ENCODE results near the gene FRMD3.

Gene FRMD3

DNA sequence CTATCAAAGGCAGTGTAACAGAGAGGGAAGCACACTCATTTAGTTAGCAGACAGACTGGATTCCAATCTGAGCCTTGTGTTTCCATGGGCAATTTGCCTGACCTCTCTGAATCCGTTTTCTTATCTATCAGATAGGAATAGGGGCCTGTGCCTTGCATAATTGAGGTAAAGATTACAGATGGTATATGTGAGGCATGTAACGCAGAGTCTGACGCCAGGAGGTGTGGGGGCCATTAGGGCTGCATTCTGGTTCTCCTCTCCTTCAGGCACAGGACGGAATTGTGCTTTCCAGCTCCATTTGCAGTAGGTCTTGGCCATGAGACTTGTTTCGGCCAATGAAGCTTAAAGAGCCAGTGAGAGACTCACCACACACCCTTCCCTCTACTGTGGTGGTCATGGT is 97.6 kb downstream of the FRMD3 start:
- Histone ChIP-seq H3K27ac (no peak overlapping the region), H3K4me1 (ENCODE audit: control insufficient read depth in 1 of 2, insufficient read depth in 1 of 2, low read depth in 1 of 2, low read length in 1 of 2) (peaks cover 0 to under 1% of the 10 kb centered on the region in 2 experiments), H3K27me3 (no peaks in the 10 kb centered on the region), H3K36me3 (no peaks in the 10 kb centered on the region), H3K9me3 (no peaks in the 10 kb centered on the region), H3K4me3 (ENCODE audit: low read depth in 1 of 2, low read length in 1 of 2) (no peak overlapping the region)
- TF ChIP-seq, protein P1, sequence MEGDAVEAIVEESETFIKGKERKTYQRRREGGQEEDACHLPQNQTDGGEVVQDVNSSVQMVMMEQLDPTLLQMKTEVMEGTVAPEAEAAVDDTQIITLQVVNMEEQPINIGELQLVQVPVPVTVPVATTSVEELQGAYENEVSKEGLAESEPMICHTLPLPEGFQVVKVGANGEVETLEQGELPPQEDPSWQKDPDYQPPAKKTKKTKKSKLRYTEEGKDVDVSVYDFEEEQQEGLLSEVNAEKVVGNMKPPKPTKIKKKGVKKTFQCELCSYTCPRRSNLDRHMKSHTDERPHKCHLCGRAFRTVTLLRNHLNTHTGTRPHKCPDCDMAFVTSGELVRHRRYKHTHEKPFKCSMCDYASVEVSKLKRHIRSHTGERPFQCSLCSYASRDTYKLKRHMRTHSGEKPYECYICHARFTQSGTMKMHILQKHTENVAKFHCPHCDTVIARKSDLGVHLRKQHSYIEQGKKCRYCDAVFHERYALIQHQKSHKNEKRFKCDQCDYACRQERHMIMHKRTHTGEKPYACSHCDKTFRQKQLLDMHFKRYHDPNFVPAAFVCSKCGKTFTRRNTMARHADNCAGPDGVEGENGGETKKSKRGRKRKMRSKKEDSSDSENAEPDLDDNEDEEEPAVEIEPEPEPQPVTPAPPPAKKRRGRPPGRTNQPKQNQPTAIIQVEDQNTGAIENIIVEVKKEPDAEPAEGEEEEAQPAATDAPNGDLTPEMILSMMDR (IDR thresholded peaks at IDR 0.05) = no peak

DNA sequence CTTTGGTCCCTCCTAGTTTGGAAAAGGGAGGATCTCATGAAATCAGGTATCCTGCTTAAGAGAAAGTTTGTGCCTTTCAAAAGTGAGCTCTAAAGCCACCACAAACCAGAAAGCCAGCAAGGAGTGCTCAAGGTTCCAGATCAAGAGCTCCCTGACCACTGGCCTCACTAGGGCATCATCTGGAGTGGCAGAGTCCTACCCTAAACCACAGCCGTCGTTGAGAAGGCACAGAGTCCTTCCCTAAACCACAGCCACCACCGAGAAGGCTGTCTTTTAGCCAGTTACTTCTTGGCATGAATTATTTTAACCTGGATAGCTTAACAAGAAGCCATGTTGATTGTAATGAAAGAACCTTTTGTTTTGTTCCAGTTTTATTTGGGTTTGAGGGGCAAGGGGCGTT is 102.9 kb downstream of the FRMD3 start:
- Histone ChIP-seq H3K4me1 (ENCODE audit: control insufficient read depth in 1 of 2, insufficient read depth in 1 of 2, low read depth in 1 of 2, low read length in 1 of 2) (peaks cover 26 to 27% of the 10 kb centered on the region in 2 experiments), H3K4me3 (ENCODE audit: low read depth in 1 of 2, low read length in 1 of 2) (no peak overlapping the region), H3K27ac (peak overlapping the region; percentile 82), H3K27me3 (no peaks in the 10 kb centered on the region), H3K36me3 (no peaks in the 10 kb centered on the region), H3K9me3 (no peaks in the 10 kb centered on the region)
- TF ChIP-seq, protein P1 (IDR thresholded peaks at IDR 0.05) = no peak

GRCh38 chr9:83434254-83434653 is 103.9 kb downstream of the FRMD3 start:
- Histone ChIP-seq H3K9me3 (no peaks in the 10 kb centered on the region), H3K4me3 (ENCODE audit: low read depth in 1 of 2, low read length in 1 of 2) (no peak overlapping the region), H3K27ac (peak overlapping the region; percentile 82), H3K27me3 (no peaks in the 10 kb centered on the region), H3K4me1 (ENCODE audit: control insufficient read depth in 1 of 2, insufficient read depth in 1 of 2, low read depth in 1 of 2, low read length in 1 of 2) (peaks cover 26 to 27% of the 10 kb centered on the region in 2 experiments), H3K36me3 (no peaks in the 10 kb centered on the region)
- TF ChIP-seq, protein P1 (IDR thresholded peaks at IDR 0.05) = no peak

DNA sequence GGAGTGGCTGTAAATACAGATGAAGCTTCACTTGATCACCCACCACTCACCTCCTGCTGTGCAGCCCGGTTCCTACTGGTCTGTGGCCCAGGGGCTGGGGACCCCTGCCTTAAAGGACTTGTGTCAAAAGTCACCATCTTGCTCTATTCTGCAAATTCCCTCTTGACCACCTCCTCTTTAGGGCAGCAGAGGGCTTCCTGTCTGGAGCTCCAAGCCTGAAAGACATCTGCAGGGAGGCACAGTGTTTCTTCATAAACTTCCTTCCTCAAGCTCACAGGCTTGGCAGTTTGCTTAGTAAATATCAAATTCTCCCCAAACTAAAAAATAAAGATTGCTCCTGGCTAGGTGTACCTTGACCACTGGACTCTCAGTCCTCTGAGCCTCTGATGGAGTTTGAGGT is 104.4 kb downstream of the FRMD3 start:
- Histone ChIP-seq H3K27ac (peak overlapping the region; percentile 82), H3K4me1 (ENCODE audit: control insufficient read depth in 1 of 2, insufficient read depth in 1 of 2, low read depth in 1 of 2, low read length in 1 of 2) (peaks cover 26 to 27% of the 10 kb centered on the region in 2 experiments), H3K36me3 (no peaks in the 10 kb centered on the region), H3K4me3 (ENCODE audit: low read depth in 1 of 2, low read length in 1 of 2) (no peak overlapping the region), H3K27me3 (no peaks in the 10 kb centered on the region), H3K9me3 (no peaks in the 10 kb centered on the region)
- TF ChIP-seq, protein P1 (IDR thresholded peaks at IDR 0.05) = peak; percentile 12

DNA sequence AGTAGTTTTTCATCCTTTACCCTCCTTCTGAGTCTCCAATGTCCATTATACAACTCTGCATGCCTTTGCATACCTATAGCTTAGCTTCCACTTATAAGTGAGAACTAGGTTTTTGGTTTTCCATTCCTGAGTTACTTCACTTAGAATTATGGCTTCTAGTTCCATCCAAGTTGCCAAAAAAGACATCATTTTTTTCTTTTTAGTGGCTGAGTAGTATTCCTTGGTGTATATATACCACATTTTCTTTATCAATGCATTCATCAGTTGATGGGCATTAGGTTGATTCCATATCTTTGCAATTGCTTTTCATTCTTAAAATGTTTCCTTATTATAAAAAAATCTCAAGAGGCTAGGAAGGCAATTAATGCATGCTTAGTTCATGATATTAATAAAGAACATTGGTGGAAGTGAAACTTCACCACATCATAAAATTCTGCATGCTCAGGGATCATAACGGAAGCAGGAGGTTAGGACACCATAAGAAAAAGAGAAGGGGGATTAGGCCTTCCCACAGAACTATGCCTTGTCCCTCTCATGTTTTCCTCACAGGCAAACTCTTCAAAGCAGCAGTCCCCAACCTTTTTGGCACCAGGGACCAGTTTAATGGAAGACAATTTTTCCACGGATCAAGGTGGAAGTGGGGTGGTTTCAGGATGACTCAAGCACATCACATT is 105.2 kb downstream of the FRMD3 start:
- Histone ChIP-seq H3K4me3 (ENCODE audit: low read depth in 1 of 2, low read length in 1 of 2) (no peak overlapping the region), H3K4me1 (ENCODE audit: control insufficient read depth in 1 of 2, insufficient read depth in 1 of 2, low read depth in 1 of 2, low read length in 1 of 2) (peaks cover 26 to 27% of the 10 kb centered on the region in 2 experiments), H3K27me3 (no peaks in the 10 kb centered on the region), H3K27ac (peak overlapping the region; percentile 82), H3K9me3 (no peaks in the 10 kb centered on the region), H3K36me3 (no peaks in the 10 kb centered on the region)
- TF ChIP-seq, protein P1 (IDR thresholded peaks at IDR 0.05) = no peak

Data from neutrophil (primary cell).